NT2/D1 (cell line): ENCODE results near the gene LRRFIP1.
A peak's percentile ranks its signal among the peaks of the same experiment; 100 is the strongest.

Experiments used
- DNase-seq: peaks from one replicate; pipeline ENCODE4 v3.0.0-alpha.2; 2011; ENCODE audit warnings: low read depth, low spot score
- H3K27me3 ChIP-seq: 2 replicates; pipeline ENCODE4 v1.6.0; 2011; ENCODE audit warnings: mild to moderate bottlenecking; ENCODE audit not compliant: insufficient read length, insufficient read depth
- H3K36me3 ChIP-seq: 2 replicates; pipeline ENCODE4 v1.6.1; 2011; ENCODE audit warnings: mild to moderate bottlenecking, low read length, mixed read lengths; ENCODE audit not compliant: insufficient read depth, insufficient read length
- H3K4me1 ChIP-seq: 2 replicates; pipeline ENCODE4 v1.5.1; 2011; ENCODE audit not compliant: insufficient read depth, insufficient read length
- H3K4me3 ChIP-seq: 2 replicates; pipeline ENCODE4 v1.5.1; 2011; ENCODE audit warnings: low read depth; ENCODE audit not compliant: insufficient read length
- H3K9ac ChIP-seq: 2 replicates; pipeline ENCODE4 v1.6.0; 2011; ENCODE audit warnings: low read depth; ENCODE audit not compliant: insufficient read length
- H3K9me3 ChIP-seq: 2 replicates; pipeline ENCODE4 v1.5.1; 2011; ENCODE audit warnings: mild to moderate bottlenecking, low read length; ENCODE audit not compliant: insufficient read depth
- SUZ12 ChIP-seq: IDR thresholded peaks from 2 replicates; pipeline ENCODE4 v1.6.1; 2011; ENCODE audit not compliant: insufficient read length, insufficient read depth; ENCODE audit errors: extremely low read depth
- YY1 ChIP-seq: IDR thresholded peaks from 2 replicates; pipeline ENCODE4 v1.6.1; 2011; ENCODE audit not compliant: insufficient read length, insufficient read depth
- ZNF274 ChIP-seq: IDR thresholded peaks from 2 replicates; pipeline ENCODE4 v1.6.1; 2011; ENCODE audit warnings: mild to moderate bottlenecking, low read depth, low read length

Gene LRRFIP1

GRCh38 chr2:237689336-237690131 is 62.1 kb downstream of the LRRFIP1 start:
- H3K36me3 ChIP-seq: peaks cover 15% of the 10 kb centered on the region
- H3K4me1 ChIP-seq: peaks cover 9% of the 10 kb centered on the region
- H3K9me3 ChIP-seq: peaks cover 22% of the 10 kb centered on the region; the same call in 1 of the 2 replicates
- no peak for TF ChIP-seq ZNF274
- no peak for TF ChIP-seq YY1
- TF ChIP-seq SUZ12: no peak
- H3K27me3 ChIP-seq: peaks cover 12% of the 10 kb centered on the region
- no peak overlapping the region for H3K4me3 ChIP-seq
- DNase-seq: no peak
- no peak overlapping the region for H3K9ac ChIP-seq

DNA sequence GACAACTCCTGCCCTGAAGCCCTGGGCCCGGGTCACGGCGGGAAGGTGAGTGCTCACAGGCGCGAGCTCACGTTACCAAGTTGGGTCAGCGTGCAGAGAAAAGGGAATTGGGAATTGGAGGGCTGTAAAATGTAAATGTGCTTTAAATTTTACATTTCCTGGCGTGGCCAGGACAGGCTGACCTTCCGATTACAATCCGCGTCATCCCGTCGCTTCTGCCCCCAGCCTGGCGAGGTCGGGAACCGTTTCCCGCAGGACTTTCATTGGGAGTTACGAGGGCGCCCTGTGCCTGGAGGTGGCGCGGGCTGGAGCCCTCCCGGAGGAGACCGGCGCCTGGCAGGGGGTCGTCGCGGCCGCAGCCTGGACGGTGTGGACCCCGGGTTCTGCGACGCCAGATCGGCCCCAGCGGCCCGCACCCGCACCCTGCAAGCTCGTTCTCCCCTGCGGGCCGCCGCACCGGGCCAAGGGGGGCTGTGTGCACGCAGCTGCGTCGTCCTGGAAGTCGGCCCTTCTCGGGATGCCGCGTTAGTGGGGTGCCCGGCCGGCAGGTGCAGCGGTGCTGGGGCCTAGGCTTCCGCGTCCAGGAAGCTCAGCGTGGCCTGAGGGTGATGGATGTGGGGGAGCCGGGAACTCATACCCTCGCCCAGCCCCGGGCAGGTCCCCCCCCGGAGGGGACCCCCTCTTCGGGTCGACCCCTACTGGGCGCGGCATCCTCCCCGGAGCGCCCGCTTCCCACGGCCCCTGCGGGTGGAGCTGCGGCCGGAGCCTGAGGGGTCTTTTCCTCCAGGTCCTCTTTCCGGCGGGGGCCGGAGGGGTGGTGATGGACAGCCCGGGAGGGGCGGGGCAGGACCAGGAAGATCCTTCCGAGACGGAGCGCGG is 63.9 kb downstream of the LRRFIP1 start:
- peaks cover 12% of the 10 kb centered on the region for H3K27me3 ChIP-seq
- peaks cover 12% of the 10 kb centered on the region for H3K4me1 ChIP-seq
- peak overlapping the region; percentile 87 for H3K9ac ChIP-seq
- H3K36me3 ChIP-seq: peaks cover 4% of the 10 kb centered on the region
- H3K4me3 ChIP-seq: peak overlapping the region; percentile 76
- peaks cover 5% of the 10 kb centered on the region; the same call in 1 of the 2 replicates for H3K9me3 ChIP-seq
- DNase-seq: no peak
- TF ChIP-seq SUZ12 (no peak), YY1 (no peak), ZNF274 (no peak)

DNA sequence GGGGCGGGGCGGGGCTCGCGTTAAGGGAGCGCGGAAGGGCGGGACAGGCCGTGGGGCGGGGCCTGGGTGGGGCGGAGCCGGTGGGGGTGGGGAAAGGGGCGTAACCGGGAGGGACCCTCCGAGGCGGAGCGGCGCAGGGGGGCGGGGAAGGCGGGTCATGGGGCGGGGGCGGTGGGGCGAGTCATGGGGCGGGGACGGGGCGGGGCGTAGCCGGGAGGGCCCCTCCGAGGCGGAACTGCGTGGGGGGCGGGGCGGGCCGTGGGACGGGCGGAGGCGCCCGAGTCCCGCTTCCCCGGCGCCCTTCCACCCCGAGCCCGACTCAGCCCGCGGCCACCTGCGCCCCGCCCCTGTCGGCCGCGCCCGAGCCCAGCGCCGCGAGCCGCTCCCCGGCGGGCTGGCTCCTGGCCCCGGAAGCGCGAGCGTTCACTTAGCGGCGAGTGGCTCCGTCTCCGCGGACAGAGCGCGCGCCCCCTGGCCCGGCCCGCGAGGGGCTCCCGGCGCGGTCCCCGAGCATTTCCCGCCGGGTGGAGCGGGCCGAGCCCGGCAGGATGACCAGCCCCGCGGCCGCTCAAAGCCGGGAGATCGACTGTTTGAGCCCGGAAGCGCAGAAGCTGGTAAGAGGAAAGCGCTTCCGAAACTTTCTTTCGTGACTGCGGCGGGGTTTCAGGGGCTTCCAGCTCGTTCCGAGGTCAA is 64.7 kb downstream of the LRRFIP1 start:
- peak overlapping the region; percentile 91 for H3K9ac ChIP-seq
- DNase-seq: peak; percentile 80
- no peaks in the 10 kb centered on the region for H3K36me3 ChIP-seq
- no peaks in the 10 kb centered on the region for H3K9me3 ChIP-seq
- H3K4me3 ChIP-seq: peak overlapping the region; percentile 82
- H3K4me1 ChIP-seq: peaks cover 15% of the 10 kb centered on the region
- H3K27me3 ChIP-seq: peaks cover 12% of the 10 kb centered on the region
- no peak for TF ChIP-seq YY1
- TF ChIP-seq ZNF274: no peak
- no peak for TF ChIP-seq SUZ12

DNA sequence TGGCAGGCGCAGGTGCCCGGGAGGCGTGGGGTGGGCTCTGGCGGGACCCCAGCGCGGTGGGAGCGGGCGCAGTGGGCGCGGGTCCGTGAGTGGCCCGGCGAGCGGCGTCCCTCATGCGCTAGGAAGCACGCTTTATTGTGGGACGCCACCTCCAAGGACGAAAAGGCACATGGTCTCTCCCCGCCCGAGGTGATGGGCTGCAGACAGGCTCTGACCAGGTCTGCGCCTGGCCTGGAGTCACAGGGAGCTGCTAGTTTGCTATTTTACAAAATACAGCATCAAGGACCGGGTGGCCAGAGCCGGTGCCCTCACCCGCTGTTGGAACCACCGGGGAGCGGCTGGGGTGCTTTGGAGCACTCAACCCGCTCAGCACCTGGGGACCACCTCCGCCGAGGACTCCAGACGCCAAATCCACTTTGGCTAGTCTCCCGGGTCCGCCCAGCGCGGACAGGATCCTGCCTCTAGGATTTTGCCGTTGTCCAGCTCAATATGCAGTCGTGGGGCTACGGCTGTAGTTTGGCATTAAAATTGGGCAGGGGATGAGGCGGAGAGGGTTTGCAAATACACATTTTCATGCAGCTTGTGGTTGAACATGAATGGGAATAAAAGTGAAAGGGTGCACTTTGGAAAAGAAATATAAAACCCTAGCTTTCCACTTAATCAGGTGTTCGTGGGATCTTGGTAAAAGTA is 65.4 kb downstream of the LRRFIP1 start:
- TF ChIP-seq ZNF274 (no peak), YY1 (no peak), SUZ12 (no peak)
- no peak for DNase-seq

GRCh38 chr2:237693291-237693994 is 66.1 kb downstream of the LRRFIP1 start:
- Histone ChIP-seq H3K4me1 (peaks cover 15% of the 10 kb centered on the region), H3K27me3 (peaks cover 12% of the 10 kb centered on the region), H3K36me3 (peaks cover 3% of the 10 kb centered on the region), H3K4me3 (peak overlapping the region; percentile 82), H3K9ac (peak overlapping the region; percentile 91), H3K9me3 (no peaks in the 10 kb centered on the region)
- TF ChIP-seq ZNF274 (no peak), SUZ12 (no peak), YY1 (no peak)
- DNase-seq: no peak

More for the DNA sequence above, 65.4 kb downstream of the LRRFIP1 start:
- Histone ChIP-seq H3K36me3 (peaks cover 3% of the 10 kb centered on the region), H3K4me1 (peaks cover 15% of the 10 kb centered on the region), H3K4me3 (peak overlapping the region; percentile 82), H3K27me3 (peaks cover 12% of the 10 kb centered on the region), H3K9ac (peak overlapping the region; percentile 91), H3K9me3 (no peaks in the 10 kb centered on the region)

DNA sequence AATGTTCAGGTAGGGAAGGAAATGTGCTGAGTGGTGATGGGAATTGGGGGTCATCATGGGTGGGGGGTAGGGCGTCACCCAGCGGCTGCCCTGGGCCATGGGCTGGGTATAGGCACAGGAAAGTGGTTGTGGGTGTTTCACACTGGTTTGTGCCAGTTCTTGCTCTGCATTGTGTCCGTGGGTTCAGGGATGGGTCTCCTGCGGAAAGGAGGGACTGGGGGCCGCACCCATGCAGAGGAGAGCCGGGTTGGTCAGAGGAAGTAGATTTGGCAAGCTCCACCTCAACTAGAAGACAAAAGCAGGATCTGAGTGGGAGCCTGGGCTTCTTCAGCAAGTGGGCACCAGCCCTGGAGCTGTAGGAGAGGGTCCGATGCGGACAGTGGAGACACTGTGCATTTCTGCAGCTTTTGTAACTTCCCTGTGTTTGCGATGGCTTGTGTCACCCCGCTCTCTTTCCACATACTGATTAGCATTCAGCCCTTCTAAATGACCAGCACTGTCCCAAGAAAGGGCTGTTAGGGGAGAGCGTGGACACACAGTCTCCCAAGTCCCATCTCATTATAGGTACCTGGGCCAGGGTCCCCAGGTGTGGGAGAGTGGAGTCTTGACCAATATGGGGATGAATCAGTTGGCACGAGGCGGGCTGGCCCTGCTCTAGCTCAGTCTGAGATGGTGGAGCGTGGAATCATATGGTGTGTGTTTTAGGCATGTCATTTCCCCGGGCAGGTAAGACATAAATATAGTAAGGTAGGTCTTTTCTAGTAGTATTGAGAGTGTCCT is 67.2 kb downstream of the LRRFIP1 start:
- H3K4me1 ChIP-seq: peaks cover 16% of the 10 kb centered on the region
- H3K27me3 ChIP-seq: peaks cover 12% of the 10 kb centered on the region
- H3K4me3 ChIP-seq: no peak overlapping the region
- H3K9ac ChIP-seq: no peak overlapping the region
- TF ChIP-seq YY1 (no peak), ZNF274 (no peak), SUZ12 (no peak)
- peaks cover 3% of the 10 kb centered on the region for H3K36me3 ChIP-seq
- no peak for DNase-seq
- H3K9me3 ChIP-seq: no peaks in the 10 kb centered on the region
